ENCODE data around the gene DDX17. TPM values are rescaled to one million over a fixed set of nuclear protein-coding genes. Genes with fewer than 3 reads are reported as not detected.

Gene DDX17
- total RNA-seq, 1 experiment from 2014 or later, result 397 TPM

DNA sequence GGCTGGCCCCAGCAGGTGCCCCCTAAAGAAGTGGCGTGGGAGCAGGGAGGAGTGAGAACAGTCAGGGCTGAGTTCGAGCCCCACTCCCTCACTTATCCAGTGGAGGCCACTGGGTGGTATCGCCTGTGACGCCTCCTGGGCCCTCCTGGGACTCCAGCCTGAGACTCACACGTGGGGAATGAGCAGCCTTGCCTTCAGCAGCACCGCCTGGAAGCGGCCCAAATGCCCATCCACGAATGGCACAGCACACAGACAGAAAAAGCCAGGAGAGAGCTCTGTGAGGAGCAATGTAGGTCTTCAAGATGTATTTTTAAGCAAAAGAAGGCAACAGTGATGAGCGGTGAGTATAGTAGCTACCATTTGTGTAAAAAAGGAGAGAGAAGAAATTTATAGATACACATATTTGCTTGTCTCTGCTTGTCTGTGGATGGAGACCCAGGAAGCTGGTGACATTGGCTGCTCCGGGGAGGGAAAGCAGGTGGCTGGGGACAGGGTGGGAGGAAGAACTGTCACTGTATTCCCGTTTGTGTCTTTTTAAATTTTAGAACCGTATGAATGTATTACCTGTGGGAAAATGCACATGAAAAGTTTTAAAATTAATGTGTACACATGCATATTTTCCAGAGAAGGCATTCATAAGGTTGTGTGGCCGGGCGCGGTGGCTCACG is 64.4 kb downstream of the DDX17 start:
- in situ Hi-C loops (cut with HindIII; ENCODE audit: low pct_unique_long_range_greater_than_20kb, low sequenced_read_pairs), result no loop called here
- no peak for DNase-seq (ENCODE audit: low read depth, low spot score)

DNA sequence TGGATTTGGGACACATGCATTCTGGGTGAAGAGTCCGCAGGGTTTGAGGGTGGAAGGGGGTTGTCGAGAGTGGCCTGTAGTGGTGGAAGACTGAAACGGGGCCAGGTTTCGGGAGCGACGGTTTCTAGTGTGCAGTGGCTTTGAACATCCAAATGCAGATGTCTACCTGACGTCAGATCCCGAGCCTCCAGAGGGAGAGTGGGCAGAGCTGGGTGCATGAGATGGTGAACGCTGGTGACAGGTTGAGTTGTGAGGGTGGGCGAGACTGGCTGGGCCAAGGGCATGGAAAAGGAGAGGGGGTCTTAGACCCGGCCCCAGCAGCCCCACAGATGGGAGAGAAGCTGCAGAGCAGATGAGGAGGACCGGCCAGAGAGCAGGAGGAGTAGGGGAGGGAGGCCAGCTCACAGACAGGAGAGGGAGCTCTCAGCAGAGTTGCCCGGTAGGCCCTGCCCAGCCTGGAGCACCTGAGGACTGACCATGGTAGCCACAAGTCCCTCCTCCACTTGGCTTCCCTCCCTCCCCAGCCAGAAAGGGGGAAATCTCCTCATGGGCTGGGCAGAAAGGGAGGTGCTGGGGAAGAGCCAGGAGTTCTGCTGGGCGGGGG is 65.3 kb downstream of the DDX17 start:
- DNase-seq (ENCODE audit: low read depth, low spot score), result no peak
- in situ Hi-C loops (cut with HindIII; ENCODE audit: low pct_unique_long_range_greater_than_20kb, low sequenced_read_pairs), result no loop called here

DNA sequence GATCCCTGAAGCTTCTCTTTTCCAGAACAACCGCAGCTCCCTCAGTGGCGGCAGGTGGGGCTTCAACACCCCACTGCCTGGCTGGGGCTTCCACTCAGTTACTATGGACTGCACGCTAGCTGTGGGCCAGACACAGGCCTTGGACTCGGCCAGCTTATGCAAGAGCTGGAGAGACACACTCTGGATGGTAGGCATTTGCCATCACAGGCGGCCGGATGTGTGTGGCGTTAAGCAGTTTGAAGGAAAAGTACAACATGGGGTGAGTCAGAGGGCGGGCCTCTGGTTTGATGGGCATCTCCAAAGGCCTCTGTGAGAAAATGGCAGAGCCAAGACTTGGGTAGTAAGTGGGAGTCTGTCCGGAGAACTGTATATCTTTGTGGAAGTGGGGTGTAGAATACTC is 68.7 kb downstream of the DDX17 start:
- no peak for DNase-seq (ENCODE audit: low read depth, low spot score)
- in situ Hi-C loops (cut with HindIII; ENCODE audit: low pct_unique_long_range_greater_than_20kb, low sequenced_read_pairs), result no loop called here

DNA sequence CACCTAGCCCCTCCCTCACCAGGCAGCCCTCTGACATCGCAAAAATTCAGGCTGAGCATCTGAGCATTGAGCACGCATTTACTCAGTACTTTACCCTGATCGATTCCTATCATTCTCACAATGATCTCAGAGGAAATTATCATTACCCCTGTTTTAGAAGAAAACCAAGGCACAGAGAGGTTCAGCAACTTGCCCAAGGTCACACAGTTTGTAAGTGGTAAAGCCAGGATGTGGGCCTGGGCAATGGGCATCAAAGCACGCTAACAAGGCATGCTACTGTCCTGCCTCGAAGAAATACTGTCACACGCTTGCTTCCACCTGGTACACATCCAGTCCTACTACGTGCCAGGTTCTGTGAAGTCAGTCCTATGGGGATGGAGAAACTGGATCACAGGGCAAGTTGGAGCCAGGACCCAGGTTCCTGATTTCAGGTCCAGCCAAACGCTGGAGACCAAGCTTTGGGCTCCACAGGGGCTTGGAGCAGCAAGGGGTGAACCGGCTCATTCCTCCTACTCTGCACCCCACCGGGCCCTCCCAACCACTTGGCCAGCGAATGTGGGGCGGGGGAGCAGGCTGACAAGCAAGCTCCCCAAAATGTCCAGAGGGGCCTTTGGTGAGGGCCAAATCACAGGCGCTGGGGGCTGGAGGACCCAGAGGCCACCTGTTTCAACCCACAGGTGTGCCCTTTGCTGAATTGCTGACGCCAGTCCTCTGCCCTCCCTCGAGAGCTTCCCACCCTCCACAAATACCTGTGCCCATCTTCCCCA is 69.3 kb downstream of the DDX17 start:
- in situ Hi-C loops (cut with HindIII; ENCODE audit: low pct_unique_long_range_greater_than_20kb, low sequenced_read_pairs), result no loop called here
- no peak for DNase-seq (ENCODE audit: low read depth, low spot score)

DNA sequence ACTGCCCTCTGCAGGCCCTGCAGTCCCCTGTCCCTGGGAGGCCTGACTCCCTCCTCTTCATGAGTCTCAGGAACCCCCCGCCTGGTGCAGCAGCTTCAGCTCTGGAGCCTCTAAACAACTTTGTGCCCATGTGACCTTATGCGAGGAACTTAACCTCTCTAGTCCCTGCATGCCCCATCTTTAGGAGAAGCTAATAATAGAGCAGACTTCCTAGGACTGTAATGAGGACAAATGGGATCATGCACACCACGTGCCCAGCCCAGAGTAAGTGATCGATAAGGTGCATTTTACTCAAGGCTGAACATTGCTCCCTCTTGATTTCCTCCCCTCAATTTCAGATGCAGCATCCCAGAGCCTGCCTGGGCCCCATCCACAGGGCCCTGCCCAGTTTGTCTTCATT is 70.1 kb downstream of the DDX17 start:
- DNase-seq (ENCODE audit: low read depth, low spot score), result no peak
- in situ Hi-C loops (cut with HindIII; ENCODE audit: low pct_unique_long_range_greater_than_20kb, low sequenced_read_pairs), result no loop called here

DNA sequence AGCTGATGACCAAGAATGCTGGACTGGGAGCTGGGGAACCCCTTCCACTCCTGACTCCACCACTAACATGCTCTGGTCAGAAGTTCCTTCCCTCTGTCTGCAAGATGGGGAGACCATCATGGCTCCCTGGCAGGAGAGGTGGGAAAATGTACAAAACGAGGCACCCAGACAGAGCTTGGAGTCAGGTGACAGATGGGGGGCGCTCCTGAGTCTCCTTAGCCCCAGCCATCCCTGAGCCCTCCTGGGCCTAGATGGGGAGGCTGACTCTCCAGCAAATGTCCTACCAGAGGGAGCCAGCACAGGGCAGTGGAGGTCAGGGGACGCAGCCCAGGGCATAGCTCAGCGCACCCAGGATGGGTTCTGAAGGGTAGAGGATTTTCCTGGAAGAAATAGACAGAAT is 71.1 kb downstream of the DDX17 start:
- in situ Hi-C loops (cut with HindIII; ENCODE audit: low pct_unique_long_range_greater_than_20kb, low sequenced_read_pairs), result no loop called here
- DNase-seq (ENCODE audit: low read depth, low spot score), result peak; percentile 25

DNA sequence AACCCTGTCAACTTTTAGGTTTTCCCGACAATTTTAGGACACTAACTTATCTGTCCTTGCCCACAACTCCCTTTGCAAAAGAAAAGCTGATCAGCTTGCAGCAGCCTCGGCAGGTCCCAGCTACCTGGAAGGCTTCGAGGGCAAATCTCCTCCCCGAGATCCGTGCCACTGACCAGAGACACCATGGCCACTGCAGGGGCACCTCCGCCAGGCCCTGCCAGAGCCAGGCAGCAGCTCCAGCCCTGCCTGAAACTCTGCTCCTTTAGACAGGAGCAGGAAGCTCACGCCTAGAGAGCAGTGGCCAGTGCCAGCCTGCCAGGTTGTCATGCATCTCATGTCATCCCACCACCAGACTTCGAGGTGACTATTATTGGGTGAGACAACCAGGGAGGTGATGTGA is 72.2 kb downstream of the DDX17 start:
- no peak for DNase-seq (ENCODE audit: low read depth, low spot score)
- in situ Hi-C loops (cut with HindIII; ENCODE audit: low pct_unique_long_range_greater_than_20kb, low sequenced_read_pairs), result no loop called here

Other genes starting within 250 kb of the DDX17 start
- gene TMEM184B, start 233.3 kb downstream of the DDX17 start, total RNA-seq (2014; rRNA removed; shearing (Covaris generic)), result 12.7 and 14.7 TPM in 2 replicates
- gene CSNK1E, start 188.9 kb downstream of the DDX17 start, total RNA-seq (2014; rRNA removed; shearing (Covaris generic)), result 117 and 120 TPM in 2 replicates
- 0.16 and 0.29 TPM in 2 replicates for gene KCNJ4, start 51.1 kb downstream of the DDX17 start, total RNA-seq (2014; rRNA removed; shearing (Covaris generic))
- 61.9 and 64.9 TPM in 2 replicates for gene KDELR3, start 38.2 kb downstream of the DDX17 start, total RNA-seq (2014; rRNA removed; shearing (Covaris generic))
- gene DMC1, start 63.9 kb upstream of the DDX17 start, total RNA-seq (2014; rRNA removed; shearing (Covaris generic)), result 0.45 TPM in 1 of 2 replicates, not detected in the other
- 1.2 and 1.8 TPM in 2 replicates for gene FAM227A, start 150.1 kb upstream of the DDX17 start, total RNA-seq (2014; rRNA removed; shearing (Covaris generic))
- gene CBY1, start 150.3 kb upstream of the DDX17 start, total RNA-seq (2014; rRNA removed; shearing (Covaris generic)), result 12.1 and 14.9 TPM in 2 replicates
- gene TOMM22, start 175.6 kb upstream of the DDX17 start, total RNA-seq (2014; rRNA removed; shearing (Covaris generic)), result 78.4 and 102 TPM in 2 replicates
- 71.0 and 84.2 TPM in 2 replicates for gene JOSD1, start 194.6 kb upstream of the DDX17 start, total RNA-seq (2014; rRNA removed; shearing (Covaris generic))
- gene GTPBP1, start 199.6 kb upstream of the DDX17 start, total RNA-seq (2014; rRNA removed; shearing (Covaris generic)), result 16.1 and 27.1 TPM in 2 replicates
- gene SUN2, start 249.7 kb upstream of the DDX17 start, total RNA-seq (2014; rRNA removed; shearing (Covaris generic)), result 30.0 and 30.7 TPM in 2 replicates

Data from SK-MEL-5 (cell line).